Mesenchymal stem cell (in vitro differentiated cells and primary cell): Measurements from ENCODE around the gene SLC38A5.
A peak's percentile ranks its signal among the peaks of the same experiment; 100 is the strongest.

Experiments used
- DNase-seq: peaks from one replicate; pipeline ENCODE4 v3.0.0-alpha.2; 2013
- H2AFZ ChIP-seq: one replicate; pipeline ENCODE4 v1.6.1; 2013; ENCODE audit warnings: low read depth, mild to moderate bottlenecking, control low read depth, inconsistent platforms, low read length, moderate library complexity
- H2AK5ac ChIP-seq: 2 replicates; pipeline ENCODE4 v1.6.1; 2013; ENCODE audit warnings: low read length, moderate library complexity, mild to moderate bottlenecking, inconsistent platforms; ENCODE audit not compliant: severe bottlenecking
- H2BK120ac ChIP-seq: one replicate; pipeline ENCODE4 v1.6.1; 2013; ENCODE audit warnings: low read depth, mild to moderate bottlenecking, inconsistent platforms, low read length, moderate library complexity
- H2BK12ac ChIP-seq, 2 experiments: one replicate each; pipeline ENCODE4 v1.6.1; 2013; ENCODE audit warnings: inconsistent platforms in 2 of 2, low read length in 2 of 2, mild to moderate bottlenecking in 2 of 2, moderate library complexity in 2 of 2, control low read depth in 1 of 2
- H2BK15ac ChIP-seq: one replicate; pipeline ENCODE4 v1.6.1; 2013; ENCODE audit warnings: mild to moderate bottlenecking, low read depth, inconsistent platforms; ENCODE audit not compliant: poor library complexity, severe bottlenecking
- H2BK5ac ChIP-seq: 2 replicates; pipeline ENCODE4 v1.6.1; 2013; ENCODE audit warnings: low read depth, mild to moderate bottlenecking, low read length, control low read depth, inconsistent platforms; ENCODE audit not compliant: poor library complexity, severe bottlenecking
- H3K14ac ChIP-seq, 2 experiments: one replicate each; pipeline ENCODE4 v1.6.1; 2013; ENCODE audit warnings: inconsistent platforms in 2 of 2, low read length in 2 of 2, control low read depth in 1 of 2, mild to moderate bottlenecking in 1 of 2, moderate library complexity in 1 of 2
- H3K18ac ChIP-seq, 2 experiments: one replicate each; pipeline ENCODE4 v1.6.1; 2013; ENCODE audit warnings: inconsistent platforms in 2 of 2, low read length in 2 of 2, control low read depth in 1 of 2, low read depth in 1 of 2, mild to moderate bottlenecking in 1 of 2
- H3K23ac ChIP-seq, 2 experiments: one replicate each; pipeline ENCODE4 v1.6.1; 2013; ENCODE audit warnings: inconsistent platforms in 2 of 2, low read length in 2 of 2, mild to moderate bottlenecking in 2 of 2, moderate library complexity in 2 of 2, control low read depth in 1 of 2
- H3K27ac ChIP-seq: 2 replicates; pipeline ENCODE4 v1.5.1; 2013; ENCODE audit warnings: mild to moderate bottlenecking, moderate library complexity, low read length, control low read depth, inconsistent platforms; ENCODE audit not compliant: poor library complexity, severe bottlenecking
- H3K27me3 ChIP-seq, 2 experiments: 2 replicates each; pipeline versions ENCODE4 v1.6.1 to v1.7.0; 2013; ENCODE audit warnings: low read length in 2 of 2, mild to moderate bottlenecking in 2 of 2, moderate library complexity in 2 of 2, control low read depth in 1 of 2, inconsistent platforms in 1 of 2; ENCODE audit not compliant: control insufficient read depth in 1 of 2, insufficient read depth in 1 of 2
- H3K36me3 ChIP-seq, 2 experiments: 2 replicates each; pipeline versions ENCODE4 v1.6.1 to v1.7.0; 2013; ENCODE audit warnings: low read length in 2 of 2, control low read depth in 1 of 2, inconsistent platforms in 1 of 2, low read depth in 1 of 2, mild to moderate bottlenecking in 1 of 2; ENCODE audit not compliant: insufficient read depth in 2 of 2, control insufficient read depth in 1 of 2
- H3K4ac ChIP-seq, 2 experiments: one replicate each; pipeline ENCODE4 v1.6.1; 2013; ENCODE audit warnings: inconsistent platforms in 2 of 2, low read length in 2 of 2, mild to moderate bottlenecking in 2 of 2, moderate library complexity in 2 of 2, control low read depth in 1 of 2, low read depth in 1 of 2
- H3K4me1 ChIP-seq: 2 replicates; pipeline ENCODE4 v1.6.1; 2013; ENCODE audit warnings: low read depth, low read length, control low read depth; ENCODE audit not compliant: control insufficient read depth, insufficient read depth
- H3K4me2 ChIP-seq: 2 replicates; pipeline ENCODE4 v1.6.1; 2013; ENCODE audit warnings: low read length, mild to moderate bottlenecking, inconsistent platforms; ENCODE audit not compliant: poor library complexity, severe bottlenecking
- H3K4me3 ChIP-seq, 2 experiments: 2 replicates each; pipeline versions ENCODE4 v1.5.1 to v1.7.0; 2013; ENCODE audit warnings: low read length in 2 of 2, mild to moderate bottlenecking in 2 of 2, control low read depth in 1 of 2, low read depth in 1 of 2; ENCODE audit not compliant: insufficient read depth in 1 of 2
- H3K79me1 ChIP-seq: replicated peaks from 2 replicates; pipeline ENCODE4 v1.6.1; 2013; ENCODE audit warnings: mild to moderate bottlenecking, control low read depth, low read length, inconsistent platforms; ENCODE audit not compliant: poor library complexity, severe bottlenecking
- H3K9ac ChIP-seq: 2 replicates; pipeline ENCODE4 v1.7.0; 2013; ENCODE audit warnings: mild to moderate bottlenecking, low read length, moderate library complexity
- H3K9me3 ChIP-seq: 2 replicates; pipeline ENCODE4 v1.7.0; 2013; ENCODE audit warnings: mild to moderate bottlenecking, low read length; ENCODE audit not compliant: control insufficient read depth
- H4K8ac ChIP-seq: one replicate; pipeline ENCODE4 v1.6.1; 2013; ENCODE audit warnings: inconsistent platforms, mild to moderate bottlenecking, low read length, moderate library complexity
- H4K91ac ChIP-seq: one replicate; pipeline ENCODE4 v1.6.1; 2013; ENCODE audit warnings: mild to moderate bottlenecking, low read length, inconsistent platforms
- WGBS: methylation state at CpG from one replicate; pipeline ENCODE4 v1.1.7; 2013; ENCODE audit warnings: mixed read lengths; 5-methylcytosine and 5-hydroxymethylcytosine counted together

The SLC38A5 gene

GRCh38 chrX:48474127-48474526 is 4.1 kb upstream of the SLC38A5 start:
- H3K4me2 ChIP-seq: no peak overlapping the region
- H3K9ac ChIP-seq: peak overlapping the region; percentile 13
- peak overlapping the region in 1 of 2 experiments; percentile 28 for H3K4ac ChIP-seq
- no peak overlapping the region for H2AFZ ChIP-seq
- peaks cover 0 to 13% of the 10 kb centered on the region in 2 experiments for H3K27me3 ChIP-seq
- H2BK15ac ChIP-seq: no peak overlapping the region
- H3K27ac ChIP-seq: no peak overlapping the region
- H3K14ac ChIP-seq: no peak overlapping the region
- H3K79me1 ChIP-seq: no peaks in the 10 kb centered on the region
- H3K4me1 ChIP-seq: peaks cover 24% of the 10 kb centered on the region
- H3K18ac ChIP-seq: no peak overlapping the region
- H4K91ac ChIP-seq: no peak overlapping the region
- no peak overlapping the region for H2BK5ac ChIP-seq
- WGBS: 64% methylated on average over 10 of the region's 10 CpGs
- H2AK5ac ChIP-seq: no peak overlapping the region
- no peak overlapping the region for H3K4me3 ChIP-seq
- peak; percentile 38 for DNase-seq
- H4K8ac ChIP-seq: no peak overlapping the region
- H3K9me3 ChIP-seq: no peaks in the 10 kb centered on the region
- no peak overlapping the region for H2BK12ac ChIP-seq
- no peak overlapping the region for H3K23ac ChIP-seq
- H3K36me3 ChIP-seq: peaks cover 7 to 8% of the 10 kb centered on the region in 2 experiments
- no peak overlapping the region for H2BK120ac ChIP-seq

DNA sequence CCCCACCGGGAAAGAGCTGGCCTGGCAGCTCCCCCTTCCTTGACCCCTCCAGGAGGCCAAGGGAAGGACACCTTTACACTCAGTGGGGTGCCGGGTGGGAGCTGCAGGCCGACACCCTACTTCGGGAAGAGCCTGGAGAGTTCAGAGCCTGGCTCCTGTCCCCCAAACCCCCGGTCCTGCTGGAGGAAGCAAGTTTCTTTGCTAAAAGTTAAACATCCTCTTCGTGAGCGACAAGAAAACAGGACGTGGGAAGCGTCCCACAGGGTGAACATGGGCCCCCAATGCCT is 3.6 kb upstream of the SLC38A5 start:
- Histone ChIP-seq H2BK12ac (no peak overlapping the region), H3K9me3 (no peaks in the 10 kb centered on the region), H3K18ac (peak overlapping the region; percentile 40 to 59), H3K27me3 (peaks cover 0 to 13% of the 10 kb centered on the region in 2 experiments), H3K4me1 (peaks cover 21% of the 10 kb centered on the region), H3K36me3 (peaks cover 2 to 8% of the 10 kb centered on the region in 2 experiments), H4K91ac (no peak overlapping the region), H3K4me2 (no peak overlapping the region), H3K79me1 (no peaks in the 10 kb centered on the region), H3K27ac (peak overlapping the region; percentile 54), H3K4me3 (no peak overlapping the region), H3K14ac (no peak overlapping the region), H2AK5ac (peak overlapping the region; percentile 51), H2AFZ (peak overlapping the region; percentile 42), H2BK5ac (no peak overlapping the region), H3K9ac (peak overlapping the region; percentile 13), H3K23ac (no peak overlapping the region), H2BK15ac (no peak overlapping the region), H3K4ac (peak overlapping the region in 1 of 2 experiments; percentile 28), H4K8ac (peak overlapping the region; percentile 7), H2BK120ac (no peak overlapping the region)
- WGBS: 45% methylated on average over 9 of the region's 9 CpGs
- DNase-seq: no peak

DNA sequence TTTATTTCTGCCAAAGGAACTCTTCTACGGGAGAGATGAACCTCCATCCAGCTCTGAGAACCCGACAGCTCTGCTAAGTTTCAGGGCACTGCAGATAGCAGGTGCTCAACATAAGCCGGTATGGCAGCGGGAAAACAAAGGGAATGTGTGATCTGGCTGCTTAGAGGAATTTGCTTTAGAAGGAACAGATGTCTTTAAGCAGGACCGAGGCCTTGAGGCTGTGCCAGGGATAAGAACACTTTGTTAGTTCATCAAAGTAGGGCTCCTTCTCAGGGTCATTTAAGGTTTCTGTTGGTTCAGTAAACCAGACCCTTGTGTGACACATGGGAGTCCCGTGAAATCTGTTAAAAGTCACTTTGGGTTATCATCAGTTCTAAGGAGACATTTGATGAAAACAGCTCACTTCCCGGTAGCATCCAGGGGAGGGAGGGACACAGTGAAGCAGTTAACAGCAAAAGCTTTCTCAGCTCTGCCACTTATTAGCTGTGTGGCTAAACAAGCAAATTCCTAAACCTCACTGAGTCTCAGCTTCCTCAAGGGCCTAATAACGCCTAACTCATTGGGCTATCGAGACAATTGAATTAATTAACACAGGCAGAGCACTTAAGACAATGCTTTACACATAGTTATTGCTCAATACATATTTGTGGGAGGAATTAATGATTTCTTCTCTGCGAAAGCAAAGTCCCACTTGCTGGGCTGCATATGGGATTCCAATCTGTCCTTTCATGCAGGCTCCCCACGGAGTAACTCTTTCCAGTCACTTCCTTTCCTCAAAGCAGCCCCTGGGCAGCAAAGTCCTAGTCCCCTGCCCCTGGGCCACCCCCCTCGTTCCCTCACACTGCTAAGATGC is 3.0 kb upstream of the SLC38A5 start:
- no peak overlapping the region for H3K4me3 ChIP-seq
- H3K27ac ChIP-seq: peak overlapping the region; percentile 54
- no peak overlapping the region for H2BK15ac ChIP-seq
- no peak overlapping the region for H3K14ac ChIP-seq
- peaks cover 0 to 13% of the 10 kb centered on the region in 2 experiments for H3K27me3 ChIP-seq
- H2BK12ac ChIP-seq: peak overlapping the region in 1 of 2 experiments; percentile 39
- H2BK120ac ChIP-seq: peak overlapping the region; percentile 34
- peaks cover 0 to 4% of the 10 kb centered on the region in 2 experiments for H3K36me3 ChIP-seq
- H3K4me2 ChIP-seq: no peak overlapping the region
- peaks cover 19% of the 10 kb centered on the region for H3K4me1 ChIP-seq
- H4K91ac ChIP-seq: no peak overlapping the region
- 31% methylated on average over 10 of the region's 12 CpGs for WGBS
- H4K8ac ChIP-seq: no peak overlapping the region
- H2AFZ ChIP-seq: peak overlapping the region; percentile 42
- H3K9me3 ChIP-seq: no peaks in the 10 kb centered on the region
- H2AK5ac ChIP-seq: no peak overlapping the region
- no peak overlapping the region for H3K4ac ChIP-seq
- H2BK5ac ChIP-seq: no peak overlapping the region
- H3K79me1 ChIP-seq: no peaks in the 10 kb centered on the region
- H3K9ac ChIP-seq: no peak overlapping the region
- peak overlapping the region; percentile 40 to 54 for H3K18ac ChIP-seq
- H3K23ac ChIP-seq: no peak overlapping the region
- no peak for DNase-seq

DNA sequence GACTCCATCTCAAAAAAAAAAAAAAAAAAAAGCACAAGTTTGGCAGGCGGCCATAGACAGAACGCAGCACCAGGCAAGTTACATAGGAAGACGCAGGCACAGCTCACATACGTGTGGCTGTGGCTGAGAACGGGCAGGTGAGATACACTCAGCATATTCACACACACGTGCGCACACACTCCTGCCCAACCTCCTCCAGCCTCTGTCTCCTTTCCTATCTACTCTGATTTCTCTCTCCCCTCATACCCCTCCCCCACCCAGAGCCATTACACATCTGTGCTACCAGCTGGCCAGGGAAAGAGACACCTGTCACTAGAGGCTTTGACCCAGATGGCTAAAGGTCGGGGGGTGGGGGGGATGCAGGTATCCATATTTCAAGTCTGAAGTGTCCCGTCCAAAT is 2.2 kb upstream of the SLC38A5 start:
- Histone ChIP-seq H2BK15ac (no peak overlapping the region), H2BK12ac (no peak overlapping the region), H2BK120ac (no peak overlapping the region), H2AFZ (no peak overlapping the region), H3K79me1 (no peaks in the 10 kb centered on the region), H3K36me3 (no peaks in the 10 kb centered on the region), H3K9me3 (no peaks in the 10 kb centered on the region), H3K4me3 (no peak overlapping the region), H2BK5ac (no peak overlapping the region), H2AK5ac (no peak overlapping the region), H3K14ac (no peak overlapping the region), H3K27me3 (peaks cover 0 to 13% of the 10 kb centered on the region in 2 experiments), H4K91ac (no peak overlapping the region), H3K23ac (no peak overlapping the region), H3K27ac (no peak overlapping the region), H3K4ac (no peak overlapping the region), H3K18ac (no peak overlapping the region), H3K9ac (no peak overlapping the region), H3K4me1 (peaks cover 15% of the 10 kb centered on the region), H3K4me2 (no peak overlapping the region), H4K8ac (no peak overlapping the region)
- no peak for DNase-seq
- WGBS: 88% methylated on average over 4 of the region's 9 CpGs
